T-helper 1 cell treated with Interleukin-12 subunit alpha and Interleukin-12 subunit beta and Interleukin-4 antibody, amounts not matched to agents 30 ng/mL and 1 ng/mL, for 36 hours (primary cell): ENCODE data around the gene KCNJ18. TPM values are rescaled to one million over a fixed set of nuclear protein-coding genes. Genes with fewer than 3 reads are reported as not detected.
"Not testable (repeated sequence)": the region's sequence is repeated elsewhere in the genome, so short reads cannot be mapped to it uniquely, and the experiment has no call there.

Experiments used
- intact Hi-C: fragments of 100-400 bp; cut with micrococcal nuclease; formaldehyde crosslinking; loops from one replicate; pipeline ENCODE4 v1.15.1; 2024
- total RNA-seq: library from RNA; stranded (reverse); gene quantifications from 2 replicates; pipeline ENCODE4 v1.2.3, GENCODE V29; 2022

The KCNJ18 gene
- total RNA-seq, result not detected in 2 replicates

- intact Hi-C loops, result not testable (repeated sequence)
These were observed at the start of gene KCNJ18 for GRCh38 chr17:21691883-21692703. Gene KCNJ18 (plus strand): TSS chr17:21692523. CDS start chr17:21702787, 10,264 bp downstream.

GRCh38 chr17:21648125-21648524 lies 44.2 kb upstream of the KCNJ18 start:
- intact Hi-C loops, result not testable (repeated sequence)

- intact Hi-C loops, result not testable (repeated sequence)
These were observed 42.3 kb upstream of the KCNJ18 start for GRCh38 chr17:21650043-21650442.

- intact Hi-C loops, result not testable (repeated sequence)
These were observed 40.3 kb upstream of the KCNJ18 start for GRCh38 chr17:21652049-21652448.

- intact Hi-C loops, result not testable (repeated sequence)
These were observed 39.1 kb upstream of the KCNJ18 start for GRCh38 chr17:21653211-21653610.

GRCh38 chr17:21656518-21657309 lies 35.6 kb upstream of the KCNJ18 start:
- intact Hi-C loops, result not testable (repeated sequence)

- intact Hi-C loops, result not testable (repeated sequence)
These were observed 32.7 kb upstream of the KCNJ18 start for GRCh38 chr17:21659635-21660034.

- intact Hi-C loops, result not testable (repeated sequence)
These were observed 30.9 kb upstream of the KCNJ18 start for GRCh38 chr17:21661455-21661854.

GRCh38 chr17:21663166-21663565 lies 29.2 kb upstream of the KCNJ18 start:
- intact Hi-C loops, result not testable (repeated sequence)

- intact Hi-C loops, result not testable (repeated sequence)
These were observed 28.5 kb upstream of the KCNJ18 start for GRCh38 chr17:21663614-21664474.

GRCh38 chr17:21665171-21665570 lies 27.2 kb upstream of the KCNJ18 start:
- intact Hi-C loops, result not testable (repeated sequence)

- intact Hi-C loops, result not testable (repeated sequence)
These were observed 26.3 kb upstream of the KCNJ18 start for GRCh38 chr17:21665935-21666493.

- intact Hi-C loops, result not testable (repeated sequence)
These were observed 25.5 kb upstream of the KCNJ18 start for GRCh38 chr17:21666711-21667412.

GRCh38 chr17:21667413-21668117 lies 24.8 kb upstream of the KCNJ18 start:
- intact Hi-C loops, result not testable (repeated sequence)

GRCh38 chr17:21668118-21668488 lies 24.2 kb upstream of the KCNJ18 start:
- intact Hi-C loops, result not testable (repeated sequence)

GRCh38 chr17:21668746-21669508 lies 23.4 kb upstream of the KCNJ18 start:
- intact Hi-C loops, result not testable (repeated sequence)

- intact Hi-C loops, result not testable (repeated sequence)
These were observed 22.5 kb upstream of the KCNJ18 start for GRCh38 chr17:21669616-21670360.
